ENCODE results near the gene SGK1. TPM values are rescaled to one million over a fixed set of nuclear protein-coding genes. Genes with fewer than 3 reads are reported as not detected.
"Not testable (repeated sequence)": the region's sequence is repeated elsewhere in the genome, so short reads cannot be mapped to it uniquely, and the experiment has no call there.

The SGK1 gene
- polyA plus RNA-seq, 1 donor from 2014 or later: 10.3 TPM

DNA sequence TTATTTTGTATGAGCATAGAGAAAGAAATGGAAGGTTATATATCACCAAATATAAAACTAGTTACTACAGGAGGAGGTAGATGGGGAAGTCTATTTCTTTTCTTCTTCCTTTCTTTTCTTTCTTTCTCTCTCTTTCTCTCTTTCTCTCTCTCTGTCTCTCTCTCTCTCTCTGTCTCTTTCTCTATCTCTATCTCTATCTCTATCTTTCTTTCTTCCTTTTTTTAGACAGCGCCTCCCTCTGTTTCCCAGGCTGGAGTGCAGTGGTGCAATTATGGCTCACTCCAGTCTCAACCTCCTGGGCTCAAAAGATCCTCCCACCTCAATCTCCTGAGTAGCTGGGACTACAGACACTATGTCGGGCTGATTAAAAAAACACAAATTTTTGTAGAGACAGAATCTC lies 10.2 kb upstream of the SGK1 start:
- no peaks in the 10 kb centered on the region for H3K36me3 ChIP-seq (ENCODE audit: insufficient read depth, low read length)
- no peaks in the 10 kb centered on the region for H3K9me2 ChIP-seq (ENCODE audit: insufficient read depth, low read length)
- no peaks in the 10 kb centered on the region for H3F3A ChIP-seq (ENCODE audit: insufficient read depth, low read length, poor library complexity, severe bottlenecking)
- no peak overlapping the region for H3K4me2 ChIP-seq (ENCODE audit: low read length)
- no peaks in the 10 kb centered on the region for H3K9me3 ChIP-seq (ENCODE audit: low read length)
- no peak overlapping the region for H3K4me3 ChIP-seq (ENCODE audit: low read length)
- no peak overlapping the region for H3K9ac ChIP-seq (ENCODE audit: low read length)
- TF ChIP-seq SMC3 (conservative IDR thresholded peaks at IDR 0.05; ENCODE audit: poor library complexity) (no peak), REST (IDR thresholded peaks at IDR 0.05; ENCODE audit: borderline replicate concordance) (no peak), POLR2AphosphoS5 (IDR thresholded peaks at IDR 0.05) (no peak), EZH2 (IDR thresholded peaks at IDR 0.05; ENCODE audit: borderline replicate concordance, insufficient read depth, low read length, poor library complexity, severe bottlenecking) (no peak), EP300 (conservative IDR thresholded peaks at IDR 0.05; ENCODE audit: poor library complexity, severe bottlenecking) (no peak), CTCF (IDR thresholded peaks at IDR 0.05; ENCODE audit: poor library complexity, severe bottlenecking) (no peak), TAF1 (IDR thresholded peaks at IDR 0.05; ENCODE audit: low read depth) (no peak), MXI1 (conservative IDR thresholded peaks at IDR 0.05; ENCODE audit: poor library complexity, severe bottlenecking) (no peak), RAD21 (conservative IDR thresholded peaks at IDR 0.05) (no peak)
- no peaks in the 10 kb centered on the region for H3K27me3 ChIP-seq (ENCODE audit: insufficient read depth, low read depth, low read length)
- no peak overlapping the region for H3K27ac ChIP-seq (ENCODE audit: low read length)
- H2AFZ ChIP-seq (ENCODE audit: low read depth, low read length): no peak overlapping the region
- H4K20me1 ChIP-seq (ENCODE audit: insufficient read depth): no peaks in the 10 kb centered on the region
- H3K79me2 ChIP-seq (replicated peaks; ENCODE audit: insufficient read depth, low read length): no peaks in the 10 kb centered on the region

DNA sequence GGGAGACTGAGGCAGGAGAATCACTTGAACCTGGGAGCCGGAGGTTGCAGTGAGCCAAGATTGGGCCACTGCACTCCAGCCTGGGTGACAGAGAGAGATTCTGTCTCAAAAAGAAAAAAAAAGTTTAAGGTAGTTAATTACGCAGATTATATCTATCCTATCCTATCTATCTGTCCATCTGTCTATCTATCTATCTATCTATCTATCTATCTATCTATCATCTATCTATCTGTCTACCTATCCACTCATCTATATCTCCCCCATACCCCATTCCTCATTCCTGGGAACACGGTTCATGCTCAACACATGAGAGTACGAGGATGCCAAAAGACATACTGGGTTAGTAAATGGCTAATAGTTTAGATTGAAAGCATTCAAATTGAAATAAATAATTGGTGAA lies 8.3 kb upstream of the SGK1 start:
- H3K9me2 ChIP-seq (ENCODE audit: insufficient read depth, low read length); H3K9ac ChIP-seq (ENCODE audit: low read length); H3K27me3 ChIP-seq (ENCODE audit: insufficient read depth, low read depth, low read length); H3K79me2 ChIP-seq (replicated peaks; ENCODE audit: insufficient read depth, low read length); H3K4me3 ChIP-seq (ENCODE audit: low read length); H3F3A ChIP-seq (ENCODE audit: insufficient read depth, low read length, poor library complexity, severe bottlenecking); H3K27ac ChIP-seq (ENCODE audit: low read length); H3K36me3 ChIP-seq (ENCODE audit: insufficient read depth, low read length); H2AFZ ChIP-seq (ENCODE audit: low read depth, low read length); H4K20me1 ChIP-seq (ENCODE audit: insufficient read depth); H3K4me2 ChIP-seq (ENCODE audit: low read length); H3K9me3 ChIP-seq (ENCODE audit: low read length): not testable (repeated sequence)

DNA sequence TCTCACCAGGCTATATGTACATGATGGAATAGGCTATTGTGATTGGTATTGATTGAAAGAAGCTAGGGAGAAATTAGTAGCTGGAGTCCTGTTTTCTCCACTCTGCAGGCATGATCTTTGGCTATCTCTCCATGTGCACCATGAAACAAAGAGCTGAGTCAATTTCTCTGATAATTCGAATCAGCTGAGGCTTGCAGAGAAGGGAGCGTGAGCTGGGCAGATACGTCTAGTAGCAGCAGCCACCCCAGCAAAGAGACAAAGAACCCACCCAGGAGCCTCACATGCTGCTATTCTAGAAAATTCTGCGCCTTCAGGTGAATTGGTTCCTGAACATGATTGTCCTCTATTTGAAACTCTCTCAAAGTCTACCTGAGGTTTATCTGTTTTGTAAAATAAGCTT lies 6.9 kb upstream of the SGK1 start:
- Histone ChIP-seq H3F3A (ENCODE audit: insufficient read depth, low read length, poor library complexity, severe bottlenecking) (no peaks in the 10 kb centered on the region), H4K20me1 (ENCODE audit: insufficient read depth) (no peaks in the 10 kb centered on the region), H3K79me2 (replicated peaks; ENCODE audit: insufficient read depth, low read length) (no peaks in the 10 kb centered on the region), H2AFZ (ENCODE audit: low read depth, low read length) (no peak overlapping the region), H3K36me3 (ENCODE audit: insufficient read depth, low read length) (no peaks in the 10 kb centered on the region), H3K27me3 (ENCODE audit: insufficient read depth, low read depth, low read length) (no peaks in the 10 kb centered on the region), H3K9ac (ENCODE audit: low read length) (no peak overlapping the region), H3K4me2 (ENCODE audit: low read length) (no peak overlapping the region), H3K4me3 (ENCODE audit: low read length) (no peak overlapping the region), H3K27ac (ENCODE audit: low read length) (no peak overlapping the region), H3K9me3 (ENCODE audit: low read length) (no peaks in the 10 kb centered on the region), H3K9me2 (ENCODE audit: insufficient read depth, low read length) (no peaks in the 10 kb centered on the region)
- TF ChIP-seq POLR2AphosphoS5 (IDR thresholded peaks at IDR 0.05): no peak
- TF ChIP-seq MXI1 (conservative IDR thresholded peaks at IDR 0.05; ENCODE audit: poor library complexity, severe bottlenecking): no peak
- no peak for TF ChIP-seq EZH2 (IDR thresholded peaks at IDR 0.05; ENCODE audit: borderline replicate concordance, insufficient read depth, low read length, poor library complexity, severe bottlenecking)
